Measurements from ENCODE around the gene INTS4.
A peak's percentile ranks its signal among the peaks of the same experiment; 100 is the strongest.
"Not testable (repeated sequence)": the region's sequence is repeated elsewhere in the genome, so short reads cannot be mapped to it uniquely, and the experiment has no call there.

Gene INTS4

GRCh38 chr11:77994434-77995362 lies at the start of gene INTS4:
Gene INTS4 (minus strand): TSS chr11:77994668. CDS start chr11:77994643, 25 bp downstream.
- peak; percentile 99 to 100 for DNase-seq

- no peak for DNase-seq
Observed at GRCh38 chr11:78041843-78042440, 47.5 kb upstream of the INTS4 start.

- DNase-seq: not testable (repeated sequence)
Observed at GRCh38 chr11:78041380-78041719, 46.9 kb upstream of the INTS4 start.

- DNase-seq: no peak
Observed at GRCh38 chr11:78040691-78041379, 46.4 kb upstream of the INTS4 start.

- DNase-seq: peak; percentile 61 to 83
Observed at GRCh38 chr11:78039919-78040671, 45.6 kb upstream of the INTS4 start.

- DNase-seq: no peak
Observed at GRCh38 chr11:78039391-78039918, 45.0 kb upstream of the INTS4 start.

GRCh38 chr11:78038697-78039313 lies 44.3 kb upstream of the INTS4 start:
- DNase-seq: no peak

- DNase-seq: no peak
Observed at GRCh38 chr11:78037825-78038620, 43.6 kb upstream of the INTS4 start.

- no peak for DNase-seq
Observed at GRCh38 chr11:78037056-78037455, 42.6 kb upstream of the INTS4 start.

GRCh38 chr11:78036313-78036712 lies 41.8 kb upstream of the INTS4 start:
- DNase-seq: no peak

GRCh38 chr11:78034623-78035022 lies 40.2 kb upstream of the INTS4 start:
- no peak for DNase-seq

- DNase-seq: no peak
Observed at GRCh38 chr11:78033040-78033439, 38.6 kb upstream of the INTS4 start.

GRCh38 chr11:78032090-78032489 lies 37.6 kb upstream of the INTS4 start:
- DNase-seq: no peak

GRCh38 chr11:78031629-78032028 lies 37.2 kb upstream of the INTS4 start:
- DNase-seq: no peak

- DNase-seq: peak; percentile 99
Observed at GRCh38 chr11:78030429-78031325, 36.2 kb upstream of the INTS4 start.

- not testable (repeated sequence) for DNase-seq
Observed at GRCh38 chr11:78028423-78028822, 34.0 kb upstream of the INTS4 start.

- no peak for DNase-seq
Observed at GRCh38 chr11:78027759-78028158, 33.3 kb upstream of the INTS4 start.

GRCh38 chr11:78025378-78025777 lies 30.9 kb upstream of the INTS4 start:
- DNase-seq: no peak

- DNase-seq: peak in 1 of 2 experiments; percentile 50
Observed at GRCh38 chr11:78023426-78023825, 29.0 kb upstream of the INTS4 start.

Data from NCI-H2081 (cell line).